GM18867 (cell line): Measurements from ENCODE around the gene IL31RA.

Source experiments
- ATAC-seq: cut with Tn5 transposase; IDR thresholded peaks from one replicate; pipeline ENCODE4 v1.9.1; 2021; ENCODE audit warnings: mild to moderate bottlenecking, moderate library complexity; ENCODE audit not compliant: unreplicated experiment

Gene IL31RA

GRCh38 chr5:55900068-55900467 lies 48.9 kb downstream of the IL31RA start:
- no peak for ATAC-seq

GRCh38 chr5:55900776-55901175 lies 49.6 kb downstream of the IL31RA start:
- ATAC-seq = no peak

- ATAC-seq = no peak
These were observed 51.5 kb downstream of the IL31RA start for GRCh38 chr5:55902696-55903095.

- peak; percentile 84 for ATAC-seq
These were observed 52.1 kb downstream of the IL31RA start for GRCh38 chr5:55903121-55903701.

- no peak for ATAC-seq
These were observed 53.0 kb downstream of the IL31RA start for GRCh38 chr5:55904152-55904551.

GRCh38 chr5:55905251-55905650 lies 54.1 kb downstream of the IL31RA start:
- no peak for ATAC-seq

- ATAC-seq = no peak
These were observed 56.8 kb downstream of the IL31RA start for GRCh38 chr5:55907927-55908326.

GRCh38 chr5:55908804-55909203 lies 57.6 kb downstream of the IL31RA start:
- ATAC-seq = no peak

- no peak for ATAC-seq
These were observed 60.9 kb downstream of the IL31RA start for GRCh38 chr5:55911784-55912653.

- ATAC-seq = peak; percentile 84
These were observed 62.6 kb downstream of the IL31RA start for GRCh38 chr5:55913466-55914413.

- ATAC-seq = no peak
These were observed 63.8 kb downstream of the IL31RA start for GRCh38 chr5:55914971-55915370.

GRCh38 chr5:55915783-55916182 lies 64.6 kb downstream of the IL31RA start:
- no peak for ATAC-seq

- no peak for ATAC-seq
These were observed 65.8 kb downstream of the IL31RA start for GRCh38 chr5:55916986-55917385.

- ATAC-seq = no peak
These were observed 66.4 kb downstream of the IL31RA start for GRCh38 chr5:55917402-55918086.

GRCh38 chr5:55918087-55919035 lies 67.2 kb downstream of the IL31RA start:
- ATAC-seq = no peak

GRCh38 chr5:55919625-55920024 lies 68.5 kb downstream of the IL31RA start:
- ATAC-seq = no peak

GRCh38 chr5:55920784-55921183 lies 69.6 kb downstream of the IL31RA start:
- no peak for ATAC-seq

GRCh38 chr5:55921617-55922016 lies 70.5 kb downstream of the IL31RA start:
- ATAC-seq = no peak

- ATAC-seq = no peak
These were observed 72.1 kb downstream of the IL31RA start for GRCh38 chr5:55923177-55923771.
